GM18868 (cell line): Measurements from ENCODE around the gene LAMB1.
"Not testable (repeated sequence)": the region's sequence is repeated elsewhere in the genome, so short reads cannot be mapped to it uniquely, and the experiment has no call there.

Experiments used
- ATAC-seq: cut with Tn5 transposase; IDR thresholded peaks from one replicate; pipeline ENCODE4 v1.9.1; 2021; ENCODE audit warnings: mild to moderate bottlenecking, moderate library complexity; ENCODE audit not compliant: unreplicated experiment

LAMB1 gene

GRCh38 chr7:107973861-107974260, 29.1 kb downstream of the LAMB1 start:
- ATAC-seq: no peak

DNA sequence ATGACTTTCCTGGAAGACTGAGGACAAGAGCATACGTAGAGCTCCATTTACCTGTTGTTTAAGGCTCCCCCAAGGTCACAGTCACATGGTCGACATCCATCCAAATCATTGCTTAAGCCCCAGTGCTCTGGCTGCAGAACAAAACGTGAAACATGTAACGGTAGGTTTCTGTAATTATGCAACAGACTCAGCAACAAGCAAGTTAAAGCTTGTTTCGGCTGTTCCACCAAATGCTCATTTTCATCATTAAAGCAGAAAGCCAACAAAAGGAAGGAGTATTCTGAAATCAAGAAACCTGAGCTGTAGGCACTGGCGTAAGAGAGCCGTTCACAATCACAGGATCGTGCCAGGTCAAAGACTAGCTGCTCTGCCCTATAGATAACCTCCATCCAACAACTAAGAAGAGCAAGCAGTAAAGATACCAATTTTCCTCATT, 30.0 kb downstream of the LAMB1 start:
- no peak for ATAC-seq

- ATAC-seq: no peak
Measured at GRCh38 chr7:107972075-107972482, 30.9 kb downstream of the LAMB1 start.

DNA sequence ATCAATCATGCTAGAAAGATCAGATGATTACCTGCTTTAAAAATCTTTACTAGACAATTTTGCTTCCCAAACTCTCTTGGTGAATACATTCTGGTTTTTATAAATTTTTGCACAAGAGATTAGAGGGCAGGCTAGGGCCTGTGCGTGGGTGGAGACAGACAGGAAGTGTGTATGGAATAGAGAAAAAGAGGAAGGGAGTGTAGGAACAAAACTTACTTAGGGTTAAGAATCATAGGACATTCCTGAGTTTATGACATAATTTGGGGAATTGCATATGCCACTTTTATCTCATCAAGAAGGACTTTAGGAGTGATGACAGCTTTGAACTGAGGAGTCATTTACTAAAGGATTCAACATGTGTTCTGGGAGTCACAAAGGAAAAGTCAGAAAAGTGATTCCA, 31.3 kb downstream of the LAMB1 start:
- ATAC-seq: no peak

- ATAC-seq: no peak
Measured at GRCh38 chr7:107971100-107971499, 31.9 kb downstream of the LAMB1 start.

DNA sequence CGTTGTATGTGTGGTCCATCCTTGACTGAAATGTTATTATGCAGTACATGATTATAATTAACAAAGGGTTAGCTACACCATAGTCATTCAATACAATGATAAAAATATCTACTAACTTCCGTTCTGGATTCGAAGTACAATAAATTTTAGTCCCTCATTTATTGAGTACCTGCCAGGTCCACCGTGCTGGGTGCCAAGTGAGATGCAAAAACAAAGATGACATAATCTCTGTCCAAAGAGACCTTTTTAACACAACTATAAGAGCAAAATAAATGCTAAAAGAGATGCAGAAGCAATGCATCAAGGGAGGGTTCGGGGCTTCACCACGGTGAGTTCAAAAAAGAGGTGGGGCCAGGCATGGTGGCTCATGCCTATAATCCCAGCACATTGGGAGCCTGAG, 33.1 kb downstream of the LAMB1 start:
- ATAC-seq: no peak

DNA sequence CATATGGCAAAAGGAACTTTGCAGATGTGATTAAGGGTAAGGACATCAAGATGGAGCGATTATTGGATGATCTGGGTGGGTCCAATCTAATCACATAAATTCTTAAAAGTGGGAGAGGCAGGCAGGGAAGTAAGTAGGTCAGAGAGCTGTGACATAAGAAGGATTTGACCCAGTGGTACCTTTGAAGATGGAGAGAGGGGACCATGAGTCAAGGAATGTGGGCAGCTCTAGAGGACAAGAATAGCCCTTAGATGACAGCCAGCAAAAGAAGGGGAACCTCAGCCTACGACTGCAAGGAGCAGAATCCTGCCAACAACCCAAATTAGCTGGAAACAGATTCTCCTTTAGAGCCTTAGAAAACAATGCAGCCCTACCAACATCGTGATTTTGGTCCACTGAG, 34.5 kb downstream of the LAMB1 start:
- no peak for ATAC-seq

GRCh38 chr7:107967420-107967819, 35.5 kb downstream of the LAMB1 start:
- no peak for ATAC-seq

DNA sequence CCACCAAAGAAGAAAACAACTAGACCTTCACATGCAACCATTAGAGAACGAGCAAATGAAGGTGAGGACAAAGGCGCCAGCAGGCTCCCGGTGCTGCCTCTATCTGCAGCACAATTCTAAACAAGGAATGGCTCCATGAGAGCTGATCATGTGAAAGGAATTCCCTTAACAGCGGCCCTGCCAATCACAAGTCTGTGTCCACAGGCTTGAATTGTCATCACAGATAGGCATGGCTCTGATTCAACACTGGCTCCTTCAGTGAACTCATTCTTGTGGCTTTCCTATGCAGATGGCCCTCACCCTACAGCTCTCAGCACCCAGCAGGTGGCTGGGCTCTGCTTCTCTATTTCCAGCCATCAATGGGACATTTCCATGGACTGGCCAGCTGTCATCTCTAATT, 36.2 kb downstream of the LAMB1 start:
- ATAC-seq: no peak

- ATAC-seq: no peak
Measured at GRCh38 chr7:107964510-107964909, 38.5 kb downstream of the LAMB1 start.

DNA sequence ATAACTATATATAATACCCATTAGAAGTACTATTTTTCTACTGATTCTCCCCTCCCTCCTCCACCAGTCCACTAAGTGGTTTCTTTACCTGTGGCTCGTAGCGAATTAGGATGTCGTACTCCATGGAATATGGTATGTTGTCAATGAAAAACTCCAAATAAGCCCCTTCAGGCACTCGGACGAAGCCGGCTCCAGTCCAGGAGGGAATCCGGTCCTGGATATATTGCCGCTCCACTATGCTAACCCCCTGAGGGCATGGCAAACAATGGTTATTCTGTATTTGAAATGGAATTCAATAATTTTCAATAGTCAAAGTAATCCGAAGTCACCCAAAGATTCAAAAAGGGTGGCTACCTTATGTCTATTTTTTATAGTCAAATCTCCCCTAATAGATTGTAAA, 40.1 kb downstream of the LAMB1 start:
- ATAC-seq: no peak

GRCh38 chr7:107961405-107961804, 41.6 kb downstream of the LAMB1 start:
- no peak for ATAC-seq

- ATAC-seq: no peak
Measured at GRCh38 chr7:107960272-107960671, 42.7 kb downstream of the LAMB1 start.

GRCh38 chr7:107959527-107959898, 43.4 kb downstream of the LAMB1 start:
- no peak for ATAC-seq

DNA sequence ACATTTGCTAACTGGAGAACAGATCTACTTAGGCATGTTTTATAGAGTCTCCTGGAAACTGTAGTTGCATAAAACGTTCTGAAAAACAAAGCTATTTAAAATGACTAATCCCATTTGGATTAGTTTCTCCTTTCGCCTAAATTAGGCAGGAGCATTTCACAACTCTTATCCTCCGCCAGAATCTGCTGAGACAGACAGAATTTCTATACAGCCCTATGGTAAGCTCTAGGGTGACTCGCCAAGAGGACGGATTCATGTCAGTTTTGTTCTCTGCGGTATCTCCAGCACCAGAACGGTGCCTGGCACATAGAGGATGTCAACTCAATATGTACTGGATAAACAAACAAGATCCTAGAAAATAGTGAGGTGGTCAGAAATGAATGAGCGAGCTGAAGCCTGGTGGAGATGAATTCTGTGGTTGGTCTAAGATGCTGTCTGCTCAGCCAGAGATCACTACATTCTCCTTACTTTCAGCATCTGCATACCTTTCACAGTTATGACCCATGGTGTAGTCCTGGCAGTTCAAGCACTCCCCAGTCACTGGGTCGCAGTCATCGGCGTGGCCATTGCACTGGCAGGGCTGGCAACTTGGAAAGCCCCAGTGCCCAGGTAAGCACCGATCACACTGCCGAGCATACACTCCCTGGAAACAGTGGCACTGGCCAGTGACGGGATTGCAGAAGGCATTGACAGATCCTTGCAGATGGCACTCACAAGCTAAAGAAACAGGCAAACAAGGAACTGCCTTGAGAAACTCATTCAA, 44.0 kb downstream of the LAMB1 start:
- no peak for ATAC-seq

DNA sequence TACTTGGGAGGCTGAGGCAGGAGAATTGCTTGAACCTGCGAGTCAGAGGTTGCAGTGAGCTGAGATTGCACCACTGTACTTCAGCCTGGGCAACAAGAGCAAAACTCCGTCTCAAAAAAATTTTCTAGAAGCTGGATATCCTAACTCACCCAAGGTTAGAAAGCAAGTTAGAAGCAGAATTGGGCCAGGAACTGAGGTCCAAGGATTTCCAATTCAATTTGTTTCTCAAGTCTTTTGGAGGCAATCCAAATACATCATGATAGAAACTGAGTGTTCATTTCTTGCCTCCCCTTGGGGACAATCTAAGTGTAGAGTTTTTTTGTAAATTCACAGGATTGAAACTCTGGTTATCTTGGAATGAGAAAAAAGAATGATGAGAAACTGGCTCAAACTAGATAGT, 45.5 kb downstream of the LAMB1 start:
- no peak for ATAC-seq

DNA sequence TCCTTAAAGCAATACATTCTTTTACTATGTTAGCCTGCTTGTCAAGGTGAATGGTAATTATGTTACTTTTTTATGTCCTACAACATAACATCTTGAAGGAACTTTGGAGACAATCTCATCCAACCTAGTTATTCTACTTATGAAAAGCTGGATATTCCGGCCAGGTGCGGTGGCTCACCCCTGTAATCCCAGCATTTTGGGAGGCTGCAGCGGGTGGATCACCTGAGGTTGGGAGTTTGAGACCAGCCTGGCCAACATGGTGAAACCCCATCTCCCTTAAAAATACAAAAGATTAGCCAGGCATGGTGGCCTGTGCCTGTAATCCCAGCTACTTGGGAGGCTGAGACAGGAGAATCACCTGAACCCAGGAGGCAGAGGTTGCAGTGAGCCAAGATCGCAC, 46.0 kb downstream of the LAMB1 start:
- ATAC-seq: not testable (repeated sequence)

- ATAC-seq: no peak
Measured at GRCh38 chr7:107955394-107955793, 47.6 kb downstream of the LAMB1 start.

DNA sequence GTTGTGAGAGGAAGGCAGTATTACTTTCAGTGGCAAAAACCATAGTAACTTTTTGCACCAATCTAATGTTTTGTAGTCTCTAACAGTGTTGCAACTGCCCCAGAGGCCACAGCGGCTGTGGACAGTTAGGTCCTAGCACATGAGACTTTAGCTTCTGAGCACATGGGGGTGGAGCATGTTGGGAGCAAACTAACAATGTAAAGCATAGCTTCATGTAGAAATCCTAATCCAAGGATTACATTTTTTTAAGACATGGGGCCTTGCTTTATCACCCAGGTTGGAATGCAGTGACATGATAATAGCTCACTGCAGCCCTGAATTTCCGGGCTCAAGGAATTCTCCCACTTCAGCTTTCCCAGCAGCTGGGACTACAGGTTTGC, 49.0 kb downstream of the LAMB1 start:
- ATAC-seq: no peak

DNA sequence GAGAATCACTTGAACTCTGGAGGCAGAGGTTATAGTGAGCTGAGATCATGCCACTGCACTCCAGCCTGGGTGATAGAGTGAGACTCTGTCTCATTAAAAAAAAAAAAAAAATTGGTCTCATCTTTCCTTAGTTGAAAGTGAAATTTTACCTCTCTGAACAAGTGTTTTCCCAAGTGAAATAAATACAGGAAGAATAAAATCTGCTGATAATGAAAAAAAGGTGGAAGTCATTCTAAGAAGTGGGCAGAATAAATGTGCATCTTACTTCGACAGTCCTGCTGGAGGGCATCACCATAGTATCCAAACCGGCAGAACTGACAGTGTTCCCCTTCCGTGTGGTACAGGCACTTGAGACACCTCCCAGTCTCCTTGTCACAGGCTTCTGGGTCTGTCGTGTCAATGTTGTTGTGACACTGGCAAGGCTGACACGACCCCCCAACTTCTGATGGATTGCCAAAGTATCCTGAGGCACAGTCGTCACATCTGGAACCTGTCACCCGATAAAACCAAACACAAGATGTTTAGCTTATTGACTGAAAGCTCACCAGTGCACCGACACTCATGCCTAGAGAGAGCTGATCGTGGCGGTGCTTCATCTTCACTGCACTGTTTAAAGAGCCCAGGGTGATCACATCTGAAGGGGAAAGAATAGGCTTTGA, 49.6 kb downstream of the LAMB1 start:
- ATAC-seq: no peak

- no peak for ATAC-seq
Measured at GRCh38 chr7:107951896-107952295, 51.1 kb downstream of the LAMB1 start.

DNA sequence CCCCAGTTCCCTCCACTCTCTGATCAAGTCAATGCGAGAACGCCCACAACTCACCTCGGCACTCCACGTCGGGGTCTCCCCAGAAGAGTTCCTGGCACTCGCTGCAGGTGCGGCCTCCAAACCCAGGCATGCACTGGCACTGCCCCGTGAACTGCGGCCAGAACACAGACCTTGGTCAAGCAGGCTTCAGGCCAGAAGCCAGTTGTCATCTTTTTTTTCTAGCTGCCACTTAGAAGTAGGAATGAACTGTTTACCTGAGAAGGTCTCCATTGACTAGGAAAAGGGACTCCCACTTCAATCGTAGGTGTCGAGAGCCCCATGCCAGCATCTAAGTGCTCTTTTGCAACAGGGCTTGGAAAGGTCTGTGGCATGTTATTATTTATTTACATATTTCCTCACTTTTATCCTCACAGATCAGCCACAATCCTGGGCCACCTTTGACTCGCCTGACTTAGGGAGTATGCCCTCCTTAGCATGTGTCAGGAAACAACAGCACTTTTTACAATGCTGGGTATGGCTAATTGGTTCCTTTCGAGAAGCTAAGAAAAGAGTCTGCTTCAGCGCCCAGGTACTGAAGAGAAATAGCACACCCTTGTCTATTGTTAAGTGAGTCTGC, 51.7 kb downstream of the LAMB1 start:
- no peak for ATAC-seq
